GM18519 (cell line): ENCODE measurements around the gene GNE.
"Not testable (repeated sequence)": the region's sequence is repeated elsewhere in the genome, so short reads cannot be mapped to it uniquely, and the experiment has no call there.

Experiments used
- ATAC-seq: cut with Tn5 transposase; IDR thresholded peaks from one replicate; pipeline ENCODE4 v1.9.1; 2021; ENCODE audit warnings: mild to moderate bottlenecking, moderate library complexity; ENCODE audit not compliant: unreplicated experiment, low FRiP score

The GNE gene, protein sequence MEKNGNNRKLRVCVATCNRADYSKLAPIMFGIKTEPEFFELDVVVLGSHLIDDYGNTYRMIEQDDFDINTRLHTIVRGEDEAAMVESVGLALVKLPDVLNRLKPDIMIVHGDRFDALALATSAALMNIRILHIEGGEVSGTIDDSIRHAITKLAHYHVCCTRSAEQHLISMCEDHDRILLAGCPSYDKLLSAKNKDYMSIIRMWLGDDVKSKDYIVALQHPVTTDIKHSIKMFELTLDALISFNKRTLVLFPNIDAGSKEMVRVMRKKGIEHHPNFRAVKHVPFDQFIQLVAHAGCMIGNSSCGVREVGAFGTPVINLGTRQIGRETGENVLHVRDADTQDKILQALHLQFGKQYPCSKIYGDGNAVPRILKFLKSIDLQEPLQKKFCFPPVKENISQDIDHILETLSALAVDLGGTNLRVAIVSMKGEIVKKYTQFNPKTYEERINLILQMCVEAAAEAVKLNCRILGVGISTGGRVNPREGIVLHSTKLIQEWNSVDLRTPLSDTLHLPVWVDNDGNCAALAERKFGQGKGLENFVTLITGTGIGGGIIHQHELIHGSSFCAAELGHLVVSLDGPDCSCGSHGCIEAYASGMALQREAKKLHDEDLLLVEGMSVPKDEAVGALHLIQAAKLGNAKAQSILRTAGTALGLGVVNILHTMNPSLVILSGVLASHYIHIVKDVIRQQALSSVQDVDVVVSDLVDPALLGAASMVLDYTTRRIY

DNA sequence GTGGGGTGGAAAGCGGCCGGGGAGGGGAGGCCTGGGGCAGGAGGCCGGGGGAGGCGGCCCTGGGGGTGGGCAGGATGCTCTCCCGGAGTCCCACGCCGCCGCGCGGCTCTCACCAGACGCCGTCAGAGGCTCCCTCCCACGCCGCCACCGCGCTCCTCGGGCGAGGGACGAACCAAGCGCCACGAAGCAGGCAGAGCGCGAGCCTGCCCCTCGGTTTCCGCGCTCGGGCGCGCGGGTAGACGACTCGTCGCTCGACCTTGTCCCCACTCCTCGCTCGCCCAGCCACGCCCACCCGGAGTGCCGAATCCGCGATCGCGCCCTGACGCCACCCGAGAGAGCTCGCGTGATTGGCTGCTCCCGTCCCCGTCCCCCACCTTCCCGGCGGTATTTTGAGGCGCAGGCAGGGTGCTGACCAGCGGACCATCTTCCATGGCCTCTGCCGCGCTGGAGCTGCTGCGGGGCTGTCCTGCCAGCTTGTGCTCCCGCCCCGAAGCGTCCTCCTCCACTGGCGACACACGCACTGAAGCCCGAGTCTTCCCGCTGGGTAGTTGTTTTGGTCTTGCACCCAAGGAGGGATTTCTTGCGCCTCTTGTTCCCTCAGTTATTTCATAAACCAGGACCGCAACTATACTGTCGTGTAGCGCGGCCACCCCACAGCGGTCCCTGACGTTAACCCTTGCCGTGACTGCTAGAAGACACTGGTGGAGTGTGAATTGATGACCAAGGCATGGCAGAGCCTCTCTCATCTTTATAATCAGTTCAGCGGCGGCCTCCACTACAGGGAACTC lies at the start of gene GNE:
Gene GNE, minus strand, starts transcription at position 241 of the 788 bp plus-strand sequence. CDS start 9,093 bp downstream, outside the sequence.
- ATAC-seq: peak; percentile 65

DNA sequence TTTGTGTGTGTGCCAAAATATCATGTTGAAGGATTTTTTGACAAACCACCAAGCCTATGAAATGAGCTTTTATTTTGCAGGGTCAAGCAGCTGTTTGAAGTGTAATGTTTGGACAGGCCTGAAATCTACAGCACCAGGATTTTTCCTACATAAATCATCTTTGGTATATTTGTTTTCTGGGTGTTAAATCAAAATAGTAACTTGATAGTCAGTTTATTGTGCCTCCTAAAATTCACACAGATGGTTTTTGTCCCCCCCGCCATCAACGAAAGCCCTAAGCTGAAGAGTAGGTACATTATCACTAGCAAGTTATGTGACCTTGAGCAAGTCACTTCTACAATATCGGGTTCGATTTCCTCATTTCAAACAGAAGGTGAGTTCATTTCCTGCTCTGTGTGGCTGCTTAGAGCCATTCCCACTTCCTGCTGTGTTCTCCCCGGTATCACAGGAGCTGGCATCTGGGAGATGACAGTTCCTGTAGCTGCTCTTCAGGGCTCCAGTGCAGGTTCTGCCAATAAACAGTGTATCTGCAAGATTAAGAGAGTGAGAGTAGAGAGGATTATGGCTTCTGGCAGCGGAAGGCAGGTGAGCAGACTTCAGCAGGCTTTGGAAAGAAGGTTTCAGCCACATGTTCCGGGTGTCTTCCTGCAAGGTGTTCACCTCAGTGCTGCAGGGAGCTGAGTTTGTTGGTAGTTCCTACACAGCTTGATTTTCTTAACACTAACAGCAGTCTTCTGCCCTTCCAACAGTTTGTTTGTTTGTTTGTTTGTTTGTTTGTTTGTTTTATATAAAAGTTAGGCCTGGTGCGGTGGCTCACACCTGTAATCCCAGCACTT lies 48.4 kb upstream of the GNE start:
- ATAC-seq: no peak

DNA sequence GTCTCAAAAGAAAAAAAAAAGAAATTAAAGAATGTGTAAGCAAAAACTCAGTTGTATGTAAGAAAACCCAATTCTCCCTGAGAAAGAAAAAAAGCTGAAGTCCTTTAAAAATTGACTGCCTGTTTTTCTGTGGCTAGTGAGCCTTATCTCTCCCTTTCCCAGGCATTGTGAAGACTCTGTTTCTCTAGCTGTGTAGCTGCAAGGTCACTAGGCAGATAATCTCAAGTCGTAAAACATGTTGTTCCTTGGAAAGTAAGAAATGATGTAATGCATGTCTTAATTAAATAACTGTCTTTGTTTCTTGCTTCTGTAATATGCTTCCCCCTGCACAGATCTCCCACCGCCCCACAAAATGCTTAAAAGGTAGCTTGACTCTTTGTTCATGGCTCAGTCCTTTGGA lies 46.1 kb upstream of the GNE start:
- not testable (repeated sequence) for ATAC-seq

DNA sequence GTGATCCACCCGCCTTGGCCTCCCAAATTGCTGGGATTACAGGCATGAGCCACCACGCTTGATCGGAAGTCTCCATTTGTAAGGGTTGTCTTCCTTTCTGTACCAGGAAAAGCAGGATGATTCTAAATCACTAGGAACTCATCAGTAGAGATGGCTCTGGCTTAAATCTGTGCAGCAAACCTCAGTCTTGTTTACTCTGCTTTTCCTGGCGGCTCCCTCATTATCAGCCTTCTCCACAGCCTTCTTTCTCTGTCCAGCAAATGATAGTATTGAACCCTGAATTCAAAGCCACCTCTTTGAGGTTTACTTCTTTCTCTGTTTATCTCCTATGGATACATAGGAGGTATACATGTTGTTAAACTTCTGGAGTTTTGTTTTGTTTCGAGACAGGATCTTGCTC lies 43.0 kb upstream of the GNE start:
- ATAC-seq: no peak

DNA sequence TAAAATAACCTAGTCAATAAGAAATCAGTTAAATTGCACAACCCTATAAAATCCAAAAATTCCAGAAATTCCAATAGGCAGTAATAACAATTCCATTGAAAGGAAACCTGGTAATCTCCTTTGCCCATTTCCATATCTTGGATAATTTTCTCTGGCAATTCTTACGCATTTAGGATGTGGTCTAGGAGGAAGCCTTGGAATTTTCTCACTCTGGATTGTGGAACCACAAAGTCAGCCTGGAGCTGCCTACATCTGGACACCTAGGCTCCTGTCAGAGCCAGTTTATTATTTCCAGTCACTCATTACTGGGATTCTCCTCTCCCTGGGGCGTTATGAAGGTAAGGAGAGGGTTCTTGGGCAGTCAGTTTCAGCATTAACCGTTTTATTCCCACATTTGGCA lies 40.3 kb upstream of the GNE start:
- ATAC-seq: no peak

DNA sequence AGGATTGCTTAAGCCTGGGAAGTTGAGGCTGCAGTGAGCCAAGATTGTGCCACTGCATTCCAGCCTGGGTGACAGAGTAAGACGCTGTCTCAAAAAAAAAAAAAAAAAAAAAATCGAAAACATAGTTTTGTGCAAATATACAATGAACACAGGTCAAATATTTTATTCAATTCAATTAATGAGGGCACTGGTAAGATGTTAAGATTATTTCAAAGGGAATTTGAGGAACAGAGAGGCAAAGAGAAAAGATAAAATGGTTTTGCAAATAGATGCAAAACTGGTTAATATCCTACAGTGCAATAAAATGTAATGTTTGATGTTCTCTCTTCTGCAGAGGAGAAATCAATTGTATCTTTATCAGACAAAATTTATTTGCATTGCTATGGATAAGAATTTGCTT lies 39.5 kb upstream of the GNE start:
- ATAC-seq: no peak

DNA sequence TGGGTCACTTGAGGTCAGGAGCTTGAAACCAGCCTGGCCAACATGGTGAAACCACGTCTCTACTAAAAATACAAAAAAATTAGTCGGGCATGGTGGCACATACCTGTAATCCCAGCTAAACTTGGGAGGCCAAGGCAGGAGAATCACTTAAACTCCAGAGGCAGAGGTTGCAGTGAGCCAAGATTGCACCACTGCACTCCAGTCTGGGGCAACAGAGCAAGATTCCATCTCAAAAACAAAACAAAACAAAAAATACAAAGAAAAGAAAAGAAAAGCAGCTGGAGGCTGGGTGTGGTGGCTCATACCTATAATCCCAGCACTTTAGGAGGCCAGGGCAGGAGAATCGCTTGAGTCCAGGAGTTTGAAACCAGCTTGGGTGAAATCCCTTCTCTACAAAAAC lies 36.7 kb upstream of the GNE start:
- not testable (repeated sequence) for ATAC-seq

DNA sequence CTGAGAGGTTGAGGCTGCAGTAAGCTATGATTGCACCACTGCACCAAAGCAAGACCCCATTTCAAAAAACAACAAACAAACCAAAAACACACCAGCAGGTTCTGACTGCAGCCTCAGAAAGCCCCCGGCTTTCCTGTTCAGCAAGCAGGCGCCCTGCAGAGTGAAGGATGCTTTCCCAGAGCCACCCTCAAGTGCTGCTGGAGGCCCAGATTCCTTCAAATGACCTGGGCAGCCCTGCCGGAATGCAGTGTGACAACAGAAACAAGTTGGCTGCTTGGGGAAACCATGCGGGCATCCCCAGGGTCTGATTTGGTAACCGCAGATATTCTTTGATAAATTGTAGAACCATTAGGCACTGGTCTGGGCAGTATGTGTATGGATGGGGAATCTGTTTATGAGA lies 35.7 kb upstream of the GNE start:
- ATAC-seq: no peak

DNA sequence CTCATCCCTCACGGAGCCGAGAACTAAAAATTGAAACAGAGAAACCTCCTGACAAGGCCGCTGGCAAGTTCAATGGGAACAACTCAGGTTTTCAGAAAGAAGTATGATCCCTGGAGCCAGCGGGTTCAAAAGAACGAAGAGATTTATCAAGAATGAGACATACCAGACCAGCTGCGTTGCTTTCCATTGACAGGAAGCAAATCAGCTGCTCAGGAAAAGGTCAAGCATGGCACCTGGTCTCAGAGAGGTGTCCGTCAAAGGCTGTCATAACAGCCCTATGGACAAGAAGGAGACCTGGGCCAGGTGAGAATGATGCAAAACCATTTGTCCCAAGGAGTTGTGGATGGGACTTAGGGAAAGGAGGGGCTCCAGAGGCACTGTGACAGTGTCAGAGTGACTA lies 34.9 kb upstream of the GNE start:
- ATAC-seq: no peak

DNA sequence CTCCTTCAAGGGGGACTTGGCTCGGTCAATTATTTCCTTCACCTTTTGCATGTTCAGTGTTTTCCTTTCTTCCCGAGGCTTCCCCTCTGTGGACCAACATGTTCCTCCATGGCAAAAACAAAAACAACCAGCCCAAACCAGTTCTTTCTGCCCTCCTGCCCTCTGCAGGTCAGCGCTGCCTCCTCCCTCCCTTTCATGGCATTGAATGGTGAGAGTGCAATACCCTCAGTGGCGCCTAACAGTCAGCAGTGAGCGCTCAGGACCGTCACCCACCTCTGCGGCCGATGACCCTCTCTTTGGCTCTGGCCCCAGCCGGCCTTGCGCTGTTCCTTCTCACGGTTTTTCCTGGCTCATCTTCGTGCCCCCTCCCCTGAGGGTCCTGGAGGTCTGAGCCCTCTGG lies 34.4 kb upstream of the GNE start:
- ATAC-seq: no peak

DNA sequence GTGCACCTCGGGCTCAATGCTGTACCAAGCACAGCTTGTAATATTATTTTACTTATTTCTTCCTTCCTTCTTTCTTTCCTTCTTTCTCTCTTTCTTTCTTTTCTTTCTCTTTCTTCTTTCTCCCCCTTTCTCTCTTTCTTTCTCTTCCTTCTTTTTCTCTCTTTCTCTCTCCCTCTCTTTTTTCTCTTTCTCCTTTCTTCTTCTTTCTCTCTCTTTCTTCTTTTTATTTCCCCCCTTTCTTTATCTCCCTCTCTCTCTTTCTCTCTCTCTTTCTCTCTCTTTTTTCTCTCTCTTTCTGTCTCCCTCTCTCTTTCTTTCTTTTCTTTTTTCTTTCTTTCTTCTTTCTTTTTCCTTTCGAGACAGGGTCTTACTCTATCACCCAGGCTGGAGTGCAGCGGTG lies 32.7 kb upstream of the GNE start:
- ATAC-seq: no peak

DNA sequence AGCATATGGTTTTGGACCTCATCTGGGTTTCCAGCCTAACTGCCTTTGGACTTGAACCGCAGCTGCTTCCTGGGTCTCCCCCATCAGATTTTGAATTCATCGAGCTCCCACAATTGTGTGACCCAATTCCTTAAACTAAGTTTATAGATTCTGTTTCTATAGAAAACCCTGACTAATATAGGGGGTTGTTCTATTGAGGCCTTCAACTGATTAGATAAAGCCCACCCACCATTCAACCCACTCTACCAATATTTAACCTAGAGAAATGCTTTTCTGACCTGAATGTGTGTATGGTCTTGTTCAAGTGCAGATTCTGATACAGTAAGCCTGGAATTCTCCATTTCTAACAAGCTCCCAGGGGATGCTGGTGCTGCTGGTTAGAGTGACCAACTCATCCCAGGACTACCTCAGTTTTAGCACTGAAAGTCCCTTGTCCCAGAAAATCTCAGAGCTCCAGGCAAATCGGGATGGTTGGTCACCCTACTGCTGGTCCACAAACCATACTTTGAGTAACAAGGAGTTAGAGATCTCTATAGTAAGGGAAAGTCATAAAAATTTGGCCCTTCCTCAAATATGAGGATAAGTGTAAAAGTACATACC lies 31.7 kb upstream of the GNE start:
- no peak for ATAC-seq

DNA sequence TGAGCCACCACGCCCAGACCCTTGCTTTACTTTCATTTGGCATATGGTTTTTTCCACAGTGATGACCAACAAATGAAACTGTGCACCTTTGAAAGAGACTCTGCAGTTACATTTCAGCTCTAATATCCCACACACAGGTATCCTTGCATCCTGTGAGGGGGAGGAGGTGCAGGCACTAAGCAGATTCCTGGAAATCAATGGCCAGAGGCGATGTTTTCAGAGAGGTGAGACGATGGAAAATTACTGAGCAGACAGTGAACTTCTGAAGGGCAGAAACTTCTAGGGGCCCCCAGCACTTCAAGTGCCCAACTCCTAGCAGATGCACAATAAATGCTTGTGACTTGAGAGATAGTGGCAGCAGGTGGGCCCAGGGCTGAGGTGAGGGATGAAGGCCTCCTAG lies 29.8 kb upstream of the GNE start:
- no peak for ATAC-seq

DNA sequence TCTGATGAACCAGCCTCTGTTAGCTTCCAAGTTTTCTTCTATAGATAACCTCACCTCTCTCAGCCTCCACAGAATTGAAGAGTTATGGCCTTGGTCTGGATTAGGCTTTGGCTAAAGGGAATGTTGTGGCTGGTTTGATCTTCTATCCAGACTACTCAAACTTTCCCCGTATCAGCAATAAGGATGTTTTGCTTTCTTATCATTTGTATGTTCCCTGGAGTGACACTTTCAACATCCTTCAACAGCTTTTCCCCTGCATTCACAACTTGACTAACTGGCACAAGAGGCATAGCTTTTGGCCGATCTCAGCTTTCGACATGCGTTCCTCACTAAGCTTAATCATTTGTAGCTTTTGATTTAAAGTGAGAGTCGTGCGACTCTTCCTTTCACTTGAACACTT lies 28.1 kb upstream of the GNE start:
- ATAC-seq: no peak

DNA sequence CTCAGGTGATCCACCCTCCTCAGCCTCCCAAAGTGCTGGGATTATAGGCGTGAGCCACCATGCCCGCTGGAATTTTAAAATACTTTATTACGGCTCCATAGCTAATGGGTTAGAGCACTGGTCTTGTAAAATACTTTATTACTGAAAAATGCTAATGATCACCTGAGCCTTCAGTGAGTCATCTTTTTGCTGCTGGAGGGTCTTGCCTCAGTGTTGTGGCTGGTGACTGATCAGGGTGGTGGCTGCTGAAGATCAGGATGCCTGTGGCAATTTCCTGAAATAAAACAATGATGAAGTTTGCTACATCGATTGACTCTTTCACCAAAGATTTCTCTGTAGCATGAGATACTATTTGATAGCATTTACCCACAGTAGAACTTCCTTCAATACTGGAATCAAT lies 26.0 kb upstream of the GNE start:
- no peak for ATAC-seq

DNA sequence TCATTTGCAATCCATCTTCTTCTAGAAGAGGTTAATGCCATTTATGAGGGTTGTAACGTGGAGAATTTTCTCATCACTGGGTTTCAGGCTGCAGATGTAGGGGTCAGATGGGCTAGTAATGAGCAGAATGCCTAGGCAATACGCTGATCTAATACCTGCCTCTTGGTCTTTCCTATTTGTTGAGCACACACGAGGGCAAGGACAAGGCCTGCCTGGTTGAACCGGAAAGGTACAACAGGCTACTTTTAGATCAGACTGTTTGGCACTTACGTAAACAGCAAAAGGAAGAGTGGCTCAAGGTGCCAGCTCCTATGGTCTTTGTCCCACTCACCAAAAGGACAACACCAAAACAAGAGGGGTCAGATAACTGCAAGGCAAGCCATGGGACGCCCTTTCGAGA lies 24.0 kb upstream of the GNE start:
- ATAC-seq: no peak

DNA sequence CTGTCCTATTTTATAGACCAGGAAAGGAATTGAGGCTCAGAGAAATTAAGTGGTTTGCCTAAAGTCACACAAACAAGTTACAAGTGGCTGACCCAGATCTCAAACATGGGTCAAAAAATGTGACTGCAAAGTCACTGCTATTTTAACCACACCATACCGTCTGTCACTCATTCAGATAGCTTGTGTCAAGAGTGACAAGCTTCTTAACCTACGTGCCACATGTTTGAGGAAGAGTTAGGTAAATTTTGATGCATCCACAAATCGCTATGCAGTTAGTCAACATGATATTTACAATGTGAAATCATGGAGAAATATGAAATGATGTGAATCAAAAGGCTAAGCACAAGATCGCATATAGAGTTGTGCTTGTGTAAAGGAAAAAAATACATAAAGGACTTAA lies 22.7 kb upstream of the GNE start:
- ATAC-seq: no peak

DNA sequence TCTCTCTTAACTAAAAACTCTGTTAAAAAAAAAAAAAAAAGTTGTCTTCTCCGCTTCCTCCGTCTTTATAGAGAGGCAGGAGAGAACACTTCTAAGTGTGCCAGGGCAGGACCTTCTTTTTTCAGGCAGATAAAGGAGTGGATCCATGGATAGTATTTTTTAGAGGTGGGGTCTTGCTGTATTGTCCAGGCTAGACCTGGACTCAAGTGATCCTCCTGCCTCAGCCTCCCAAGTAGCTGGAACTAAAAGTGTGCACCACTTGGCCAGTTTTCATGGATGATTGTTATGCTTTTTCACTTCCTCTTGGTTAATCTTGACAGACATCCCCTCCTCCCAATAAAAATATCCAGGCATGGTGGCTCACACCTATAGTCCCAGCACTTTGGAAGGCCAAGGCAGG lies 20.0 kb upstream of the GNE start:
- no peak for ATAC-seq

DNA sequence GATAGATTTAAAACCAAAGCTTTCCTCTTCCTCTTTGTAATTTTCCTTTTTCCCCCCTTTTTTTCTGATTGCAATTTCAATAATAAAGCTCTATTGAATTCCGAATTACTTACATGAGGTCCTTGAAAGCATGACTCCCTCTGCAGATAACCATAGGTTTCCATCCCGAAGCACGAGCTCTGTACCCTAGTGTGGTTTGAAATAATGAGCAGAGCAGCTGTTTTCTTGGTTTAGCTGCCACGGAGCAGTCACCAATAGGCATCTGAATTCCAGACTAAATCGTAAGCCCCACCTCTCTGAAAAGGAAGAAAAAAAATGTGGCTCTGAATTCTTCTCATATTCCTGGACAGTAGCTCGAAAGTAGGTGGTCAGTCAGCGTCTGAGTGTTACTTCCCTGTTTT lies 18.5 kb upstream of the GNE start:
- ATAC-seq: no peak

DNA sequence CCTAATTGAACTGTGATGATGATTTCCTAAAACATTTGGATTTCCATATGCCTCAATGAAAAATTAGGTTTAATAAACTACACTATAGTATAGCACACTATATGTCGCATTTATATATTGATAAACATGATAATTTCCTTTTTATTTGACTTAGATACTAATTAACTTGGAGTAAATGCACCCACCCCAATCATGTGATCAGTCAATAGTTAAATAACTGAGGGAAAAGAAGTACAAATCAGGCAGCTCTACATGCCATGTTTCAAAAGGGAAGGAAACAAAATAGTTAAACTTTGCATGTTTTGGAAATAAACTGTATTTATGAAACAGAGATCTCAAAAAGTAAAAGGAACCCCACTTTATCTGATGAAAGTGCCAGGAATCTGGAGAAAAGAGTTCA lies 18.0 kb upstream of the GNE start:
- ATAC-seq: no peak
